H1 (cell line): ENCODE measurements around the gene LYPD6. TPM values are rescaled to one million over a fixed set of nuclear protein-coding genes. Genes with fewer than 3 reads are reported as not detected.

Experiments
- CTCF ChIA-PET: fragments of 300-600 bp; sonication (Branson Sonifier 250); formaldehyde crosslinking; loops from one replicate; lab custom pipeline; 2021; ENCODE audit not compliant: partially characterized antibody; lab: Charles Lee
- POLR2A ChIA-PET: fragments of 300-600 bp; sonication (Branson Sonifier 250); formaldehyde crosslinking; loops from one replicate; lab custom pipeline; 2021; ENCODE audit warnings: inconsistent platforms; ENCODE audit not compliant: partially characterized antibody; lab: Charles Lee
- DNase-seq, 2 experiments: peaks; one replicate each; pipeline versions ENCODE4 v3.0.0 to v3.0.0-alpha.2; 2010 to 2022; ENCODE audit warnings: low spot score in 2 of 2, low read depth in 1 of 2, mixed read lengths in 1 of 2
- FAIRE-seq: peaks from 2 replicates; lab custom pipeline; 2011; peaks lifted over from hg19 to GRCh38; lab: Jason Lieb, UNC
- H2AFZ ChIP-seq: 2 replicates; pipeline ENCODE4 v1.8.1; 2012; ENCODE audit warnings: low read length, inconsistent platforms
- H2AK5ac ChIP-seq: 2 replicates; pipeline ENCODE4 v1.6.1; 2013; ENCODE audit warnings: low read depth, low read length
- H2BK120ac ChIP-seq: replicated peaks from 2 replicates; pipeline ENCODE3; 2013; ENCODE audit warnings: low read depth, low read length, inconsistent platforms
- H2BK12ac ChIP-seq: 2 replicates; pipeline ENCODE4 v1.6.1; 2013; ENCODE audit warnings: low read depth, low read length
- H2BK15ac ChIP-seq: 2 replicates; pipeline ENCODE4 v1.6.1; 2013; ENCODE audit warnings: low read length
- H2BK20ac ChIP-seq: 2 replicates; pipeline ENCODE4 v1.6.1; 2013; ENCODE audit warnings: low read length
- H2BK5ac ChIP-seq: 2 replicates; pipeline ENCODE4 v1.6.1; 2013; ENCODE audit warnings: low read depth, low read length
- H3K14ac ChIP-seq: 2 replicates; pipeline ENCODE4 v1.6.1; 2013; ENCODE audit warnings: inconsistent platforms; ENCODE audit not compliant: insufficient read length
- H3K18ac ChIP-seq: 2 replicates; pipeline ENCODE4 v1.6.1; 2013; ENCODE audit warnings: low read length; ENCODE audit errors: extremely low read depth
- H3K23ac ChIP-seq: 2 replicates; pipeline ENCODE4 v1.6.1; 2013; ENCODE audit warnings: inconsistent platforms; ENCODE audit not compliant: insufficient read length
- H3K23me2 ChIP-seq: 2 replicates; pipeline ENCODE4 v1.6.1; 2013; ENCODE audit warnings: low read depth, low read length
- H3K27ac ChIP-seq: 2 replicates; pipeline ENCODE4 v1.6.1; 2011; ENCODE audit warnings: low read depth, low read length, inconsistent platforms
- H3K27me3 ChIP-seq, 4 experiments: replicated peaks in 1 of 4; 1 replicate in 1 of 4; 2 replicates in 3 of 4; pipeline versions ENCODE4 v1.6.1 to v1.8.1; 2011 to 2013; ENCODE audit warnings: low read length in 3 of 4, mild to moderate bottlenecking in 3 of 4, inconsistent platforms in 2 of 4, mixed read lengths in 2 of 4, moderate library complexity in 1 of 4; ENCODE audit not compliant: control insufficient read depth in 3 of 4, insufficient read depth in 3 of 4; ENCODE audit errors: extremely low read depth in 1 of 4
- H3K36me3 ChIP-seq, 4 experiments: 2 replicates each; pipeline versions ENCODE4 v1.6.1 to v1.8.1; 2011 to 2013; ENCODE audit warnings: mild to moderate bottlenecking in 4 of 4, low read length in 3 of 4, moderate library complexity in 2 of 4, control low read depth in 1 of 4, inconsistent platforms in 1 of 4; ENCODE audit not compliant: insufficient read depth in 4 of 4, control insufficient read depth in 2 of 4
- H3K4ac ChIP-seq: replicated peaks from 2 replicates; pipeline ENCODE3; 2013; ENCODE audit warnings: low read length, low read depth, mixed read lengths, inconsistent platforms; ENCODE audit not compliant: insufficient read length
- H3K4me1 ChIP-seq, 4 experiments: replicated peaks in 1 of 4; 1 replicate in 1 of 4; 2 replicates in 3 of 4; pipeline versions ENCODE4 v1.6.1 to v1.8.1; 2011 to 2013; ENCODE audit warnings: low read length in 3 of 4, inconsistent platforms in 2 of 4, mixed read lengths in 1 of 4; ENCODE audit not compliant: insufficient read depth in 4 of 4, control insufficient read depth in 3 of 4
- H3K4me2 ChIP-seq, 2 experiments: 2 replicates each; pipeline versions ENCODE4 v1.6.1 to v1.8.1; 2011 to 2013; ENCODE audit warnings: low read depth in 2 of 2, low read length in 2 of 2, control low read depth in 1 of 2, inconsistent platforms in 1 of 2, mild to moderate bottlenecking in 1 of 2; ENCODE audit not compliant: insufficient read depth in 1 of 2
- H3K4me3 ChIP-seq, 4 experiments: fragments of 200-600, 300-600 bp in 1 of 4; sonication (generic), shearing (Covaris generic), sonication (Bioruptor Twin) in 1 of 4; 2 replicates each; pipeline versions ENCODE4 v1.5.1 to v1.8.1; 2011 to 2016; ENCODE audit warnings: low read length in 4 of 4, low read depth in 3 of 4, control low read depth in 2 of 4, inconsistent platforms in 2 of 4, mild to moderate bottlenecking in 2 of 4, mixed read lengths in 1 of 4, moderate library complexity in 1 of 4; ENCODE audit not compliant: insufficient read depth in 2 of 4; ENCODE audit errors: extremely low read depth in 1 of 4
- H3K56ac ChIP-seq: replicated peaks from 2 replicates; pipeline ENCODE3; 2013; ENCODE audit warnings: low read depth, mild to moderate bottlenecking, mixed read lengths, low read length, inconsistent platforms; ENCODE audit not compliant: insufficient read length
- H3K79me1 ChIP-seq: 2 replicates; pipeline ENCODE4 v1.6.1; 2013; ENCODE audit warnings: low read depth, low read length, control low read depth
- H3K79me2 ChIP-seq, 2 experiments: 2 replicates each; pipeline versions ENCODE4 v1.6.1 to v1.8.1; 2012 to 2013; ENCODE audit warnings: low read length in 2 of 2, mild to moderate bottlenecking in 2 of 2, inconsistent platforms in 1 of 2; ENCODE audit not compliant: insufficient read depth in 2 of 2, control insufficient read depth in 1 of 2
- H3K9ac ChIP-seq, 4 experiments: replicated peaks in 1 of 4; 1 replicate in 1 of 4; 2 replicates in 3 of 4; pipeline versions ENCODE4 v1.6.1 to v1.8.1; 2011 to 2013; ENCODE audit warnings: low read depth in 3 of 4, low read length in 3 of 4, control low read depth in 2 of 4, mild to moderate bottlenecking in 2 of 4, moderate library complexity in 2 of 4, inconsistent platforms in 1 of 4; ENCODE audit errors: extremely low read depth in 1 of 4
- H3K9me3 ChIP-seq, 2 experiments: 2 replicates each; pipeline versions ENCODE4 v1.6.1 to v1.8.1; 2012 to 2013; ENCODE audit warnings: mild to moderate bottlenecking in 2 of 2, moderate library complexity in 2 of 2, control low read depth in 1 of 2, inconsistent platforms in 1 of 2, low read depth in 1 of 2, low read length in 1 of 2, mixed read lengths in 1 of 2; ENCODE audit not compliant: insufficient read depth in 2 of 2
- H4K20me1 ChIP-seq, 2 experiments: replicated peaks in 1 of 2; 2 replicates each; pipeline versions ENCODE3 to v1.8.1; 2011 to 2013; ENCODE audit warnings: inconsistent platforms in 2 of 2, low read length in 2 of 2, mild to moderate bottlenecking in 1 of 2; ENCODE audit not compliant: insufficient read depth in 2 of 2, control insufficient read depth in 1 of 2
- H4K5ac ChIP-seq: 2 replicates; pipeline ENCODE4 v1.6.1; 2013; ENCODE audit warnings: low read length, low read depth, mixed read lengths, inconsistent platforms; ENCODE audit not compliant: insufficient read length
- H4K8ac ChIP-seq: 2 replicates; pipeline ENCODE4 v1.8.0; 2013; ENCODE audit warnings: mild to moderate bottlenecking, moderate library complexity, low read length, inconsistent platforms; ENCODE audit not compliant: insufficient read depth; ENCODE audit errors: extremely low read depth
- H4K91ac ChIP-seq: replicated peaks from 2 replicates; pipeline ENCODE3; 2013; ENCODE audit warnings: low read length, mixed read lengths, inconsistent platforms; ENCODE audit not compliant: insufficient read length
- BACH1 ChIP-seq: IDR thresholded peaks from 2 replicates; pipeline ENCODE4 v1.6.1; 2012; ENCODE audit warnings: low read length, improper control_type of control experiment
- CBX5 ChIP-seq: fragments of 300-800, 300-1000 bp; sonication (generic); IDR thresholded peaks from 2 replicates; pipeline ENCODE4 v1.7.1; 2016; ENCODE audit warnings: antibody characterized with exemption, low read length, low read depth
- CHD1 ChIP-seq: IDR thresholded peaks from 2 replicates; pipeline ENCODE4 v1.6.1; 2012; ENCODE audit warnings: low read depth, low read length, improper control_type of control experiment
- CTCF ChIP-seq, 3 experiments: IDR thresholded peaks; 1 replicate in 2 of 3; 2 replicates in 1 of 3; pipeline versions ENCODE4 v1.5.1 to v1.6.1; 2011; ENCODE audit warnings: low read length in 3 of 3, mild to moderate bottlenecking in 3 of 3, inconsistent platforms in 2 of 3, low read depth in 1 of 3, moderate library complexity in 1 of 3; ENCODE audit not compliant: insufficient read depth in 1 of 3; ENCODE audit errors: control extremely low read depth in 1 of 3
- E2F6 ChIP-seq: IDR thresholded peaks from 2 replicates; pipeline ENCODE4 v1.6.1; 2012; ENCODE audit warnings: inconsistent platforms
- GTF2F1 ChIP-seq: IDR thresholded peaks from 2 replicates; pipeline ENCODE4 v1.6.1; 2012; ENCODE audit warnings: low read depth, low read length, improper control_type of control experiment, borderline replicate concordance
- HDAC2 ChIP-seq, 2 experiments: fragments of 300-600 bp in 1 of 2; sonication (generic) in 1 of 2; IDR thresholded peaks; 2 replicates each; pipeline ENCODE4 v1.6.1; 2011 to 2012; ENCODE audit warnings: low read depth in 2 of 2, low read length in 2 of 2, mild to moderate bottlenecking in 2 of 2, moderate library complexity in 2 of 2, borderline replicate concordance in 1 of 2, inconsistent platforms in 1 of 2
- KDM5A ChIP-seq: fragments of 200-600 bp; IDR thresholded peaks from 2 replicates; pipeline ENCODE4 v1.7.1; 2012; ENCODE audit warnings: mild to moderate bottlenecking, low read length, inconsistent platforms, mixed read lengths
- PHF8 ChIP-seq: fragments of 200-600 bp; sonication (generic); conservative IDR thresholded peaks from 2 replicates; pipeline ENCODE4 v1.7.1; 2012; ENCODE audit warnings: low read depth, mild to moderate bottlenecking, inconsistent platforms, low read length, moderate library complexity
- SP4 ChIP-seq: IDR thresholded peaks from 2 replicates; pipeline ENCODE4 v1.6.1; 2012; ENCODE audit warnings: low read length, inconsistent platforms
- TCF12 ChIP-seq: IDR thresholded peaks from 2 replicates; pipeline ENCODE4 v1.6.1; 2011; ENCODE audit warnings: low read depth, mild to moderate bottlenecking, low read length
- TEAD4 ChIP-seq: IDR thresholded peaks from 2 replicates; pipeline ENCODE4 v1.6.1; 2012; ENCODE audit warnings: low read depth, low read length, inconsistent platforms, mixed read lengths
- polyA plus RNA-seq, 7 experiments: library from polyadenylated mRNA; depleted of rRNA in 3 of 7; stranded (reverse) in 5 of 7; unstranded in 2 of 7; fragments of >200 nt in 5 of 7; fragments of 200-250 nt in 2 of 7; gene quantifications; 1 replicate in 5 of 7; 2 replicates in 1 of 7; 4 replicates in 1 of 7; pipeline versions ENCODE4 v1.2.1 to v1.2.3, GENCODE V29; 2011 to 2013; ENCODE audit warnings: missing spikeins in 2 of 7, mixed read lengths in 2 of 7
- total RNA-seq: library from RNA; stranded (reverse); fragmentation: NEBNext Ultra II Directional; extraction: Animal tissue kit (Norgen Biotek cat#: 25700); gene quantifications from 2 replicates; pipeline ENCODE4 v1.2.1, GENCODE V29; 2021

LYPD6 gene
- total and polyA plus RNA-seq, 2 of the 8 experiments (the other 6 are each of a cell fraction or from before 2014, with no cell fraction given), result 5.6 to 8.9 TPM

- ChIA-PET POLR2A (interaction anchor here (0.7 kb wide), 1 partner anchor 12 kb away, joined by 4 read pairs; no protein-coding TSS in a partner anchor), CTCF (interaction anchor here (0.6 to 1.7 kb wide), 5 partner anchors 10 to 342 kb away, joined by 3 read pairs; no protein-coding TSS in a partner anchor)
- no peak overlapping the region for H2AK5ac ChIP-seq
- no peak overlapping the region for H3K14ac ChIP-seq
- no peak overlapping the region for H2BK5ac ChIP-seq
- H3K18ac ChIP-seq, result no peak overlapping the region
- H4K91ac ChIP-seq, result no peak overlapping the region
- H4K8ac ChIP-seq, result no peak overlapping the region
- no peak overlapping the region for H2BK120ac ChIP-seq
- no peaks in the 10 kb centered on the region for H3K79me2 ChIP-seq
- H3K9me3 ChIP-seq, result no peaks in the 10 kb centered on the region
- H3K4me2 ChIP-seq, result no peak overlapping the region
- no peak overlapping the region for H4K5ac ChIP-seq
- no peak overlapping the region for H3K4me3 ChIP-seq
- peaks cover 0 to 12% (median 4%) of the 10 kb centered on the region in 4 experiments; a peak in 5 of 7 replicates for H3K4me1 ChIP-seq
- H2AFZ ChIP-seq, result no peak overlapping the region
- no peak overlapping the region for H3K9ac ChIP-seq
- H3K27ac ChIP-seq, result no peak overlapping the region
- H3K23me2 ChIP-seq, result no peaks in the 10 kb centered on the region
- no peak overlapping the region for H3K23ac ChIP-seq
- no peak overlapping the region for H3K4ac ChIP-seq
- no peaks in the 10 kb centered on the region for H3K27me3 ChIP-seq
- no peak overlapping the region for H2BK15ac ChIP-seq
- no peak overlapping the region for H2BK12ac ChIP-seq
- no peaks in the 10 kb centered on the region for H3K79me1 ChIP-seq
- H2BK20ac ChIP-seq, result no peak overlapping the region
- H4K20me1 ChIP-seq, result no peaks in the 10 kb centered on the region
- FAIRE-seq (no peak), DNase-seq (no peak)
- H3K36me3 ChIP-seq, result no peaks in the 10 kb centered on the region
- H3K56ac ChIP-seq, result no peak overlapping the region
- TF ChIP-seq SP4 (no peak), TEAD4 (no peak), CTCF (IDR thresholded peaks at IDR 0.05; ENCODE audit: control extremely low read depth in 1 of 3, insufficient read depth in 1 of 3, low read depth in 1 of 3, low read length in 3 of 3) (no peak), GTF2F1 (no peak), PHF8 (no peak), E2F6 (no peak), HDAC2 (IDR thresholded peaks at IDR 0.05; ENCODE audit: borderline replicate concordance in 1 of 2, low read depth in 2 of 2, low read length in 2 of 2) (no peak), KDM5A (no peak), TCF12 (no peak), BACH1 (no peak), CBX5 (no peak), CHD1 (no peak)
These were observed 92.6 kb downstream of the LYPD6 start for GRCh38 chr2:149422991-149423338.
